NCI-H774 (cell line): ENCODE results near the gene KCNC3.
A peak's percentile ranks its signal among the peaks of the same experiment; 100 is the strongest.

Experiments
- DNase-seq: peaks from one replicate; lab custom pipeline; 2025; lab: John Stamatoyannopoulos, UW

The KCNC3 gene

DNA sequence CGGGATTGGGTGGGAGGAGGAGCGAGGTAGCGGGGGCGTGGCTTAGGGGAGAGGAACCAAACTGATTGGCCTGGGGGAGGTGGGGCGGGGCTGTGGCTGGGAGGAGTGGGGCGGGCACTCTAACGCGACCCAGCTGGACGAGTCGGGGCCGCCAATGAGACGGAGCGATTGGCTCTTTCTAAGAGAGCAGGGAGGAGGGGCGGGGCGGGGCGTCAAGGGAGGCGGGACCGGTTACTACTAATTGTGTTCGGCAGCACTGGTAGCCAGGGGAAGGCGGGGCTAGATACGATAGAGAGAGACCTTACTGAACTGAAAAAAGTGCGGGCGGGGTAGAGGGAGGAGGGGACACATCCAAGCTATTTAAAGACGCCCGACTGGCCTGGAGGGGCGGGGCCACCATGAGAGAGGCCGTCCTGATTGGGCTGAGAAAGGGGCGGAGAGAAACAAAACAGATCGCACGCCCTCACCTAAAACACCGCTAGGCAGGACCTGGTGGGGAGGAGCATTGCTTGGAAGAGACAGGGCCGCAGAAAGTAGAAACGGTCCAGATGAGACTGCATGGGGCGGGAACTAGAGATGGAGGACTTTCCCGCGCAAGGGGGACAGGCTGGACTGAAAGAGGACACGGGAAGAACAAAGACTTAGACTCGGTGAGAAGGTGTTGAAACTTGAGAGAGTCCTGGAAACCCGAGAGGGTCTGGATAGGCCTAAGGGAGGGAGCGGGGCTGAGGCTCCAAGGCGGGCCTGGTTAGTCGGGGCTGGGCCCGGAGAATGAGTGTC, at the start of gene KCNC3:
TSS of gene KCNC3 (minus strand) at position 232 of the 780 bp plus-strand sequence. CDS start 295 bp downstream, outside the sequence.
- DNase-seq: peak; percentile 99

DNA sequence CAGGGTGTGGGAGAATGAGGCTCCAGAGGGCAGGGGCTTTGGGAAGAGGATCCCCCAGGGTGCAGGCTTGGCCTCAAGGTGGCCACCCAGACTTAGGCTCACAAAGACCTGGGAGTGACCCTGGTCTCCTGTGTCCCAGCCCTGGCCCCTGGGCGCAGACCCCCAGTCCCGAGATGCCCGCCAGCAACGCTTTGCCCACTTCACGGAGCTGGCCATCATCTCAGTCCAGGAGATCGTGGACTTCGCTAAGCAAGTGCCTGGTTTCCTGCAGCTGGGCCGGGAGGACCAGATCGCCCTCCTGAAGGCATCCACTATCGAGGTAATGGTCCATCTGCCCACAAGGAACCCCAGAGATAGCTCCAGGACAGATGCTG, 49.7 kb upstream of the KCNC3 start:
- no peak for DNase-seq

DNA sequence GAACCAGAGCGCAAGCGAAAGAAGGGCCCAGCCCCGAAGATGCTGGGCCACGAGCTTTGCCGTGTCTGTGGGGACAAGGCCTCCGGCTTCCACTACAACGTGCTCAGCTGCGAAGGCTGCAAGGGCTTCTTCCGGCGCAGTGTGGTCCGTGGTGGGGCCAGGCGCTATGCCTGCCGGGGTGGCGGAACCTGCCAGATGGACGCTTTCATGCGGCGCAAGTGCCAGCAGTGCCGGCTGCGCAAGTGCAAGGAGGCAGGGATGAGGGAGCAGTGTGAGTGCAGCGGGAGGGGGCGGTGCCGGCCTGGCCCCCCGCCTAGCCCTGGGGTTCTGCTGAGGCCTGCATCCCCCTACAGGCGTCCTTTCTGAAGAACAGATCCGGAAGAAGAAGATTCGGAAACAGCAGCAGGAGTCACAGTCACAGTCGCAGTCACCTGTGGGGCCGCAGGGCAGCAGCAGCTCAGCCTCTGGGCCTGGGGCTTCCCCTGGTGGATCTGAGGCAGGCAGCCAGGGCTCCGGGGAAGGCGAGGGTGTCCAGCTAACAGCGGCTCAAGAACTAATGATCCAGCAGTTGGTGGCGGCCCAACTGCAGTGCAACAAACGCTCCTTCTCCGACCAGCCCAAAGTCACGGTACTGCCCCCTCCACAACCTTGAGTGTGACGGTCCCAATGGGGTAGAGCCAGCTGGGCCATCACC, 49.1 kb upstream of the KCNC3 start:
- no peak for DNase-seq

DNA sequence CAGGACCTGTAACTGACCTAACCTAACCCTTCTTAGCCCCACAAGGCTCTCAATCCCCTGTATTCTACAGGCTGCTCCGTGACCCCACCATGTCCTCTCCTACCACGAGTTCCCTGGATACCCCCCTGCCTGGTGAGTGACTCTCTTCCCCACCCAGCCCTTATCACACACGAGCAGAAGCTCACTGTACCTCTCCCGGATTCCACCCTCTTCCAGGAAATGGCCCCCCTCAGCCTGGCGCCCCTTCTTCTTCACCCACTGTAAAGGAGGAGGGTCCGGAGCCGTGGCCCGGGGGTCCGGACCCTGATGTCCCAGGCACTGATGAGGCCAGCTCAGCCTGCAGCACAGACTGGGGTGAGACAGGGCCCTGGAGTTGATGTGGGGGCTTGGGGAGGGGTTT, 48.3 kb upstream of the KCNC3 start:
- no peak for DNase-seq

DNA sequence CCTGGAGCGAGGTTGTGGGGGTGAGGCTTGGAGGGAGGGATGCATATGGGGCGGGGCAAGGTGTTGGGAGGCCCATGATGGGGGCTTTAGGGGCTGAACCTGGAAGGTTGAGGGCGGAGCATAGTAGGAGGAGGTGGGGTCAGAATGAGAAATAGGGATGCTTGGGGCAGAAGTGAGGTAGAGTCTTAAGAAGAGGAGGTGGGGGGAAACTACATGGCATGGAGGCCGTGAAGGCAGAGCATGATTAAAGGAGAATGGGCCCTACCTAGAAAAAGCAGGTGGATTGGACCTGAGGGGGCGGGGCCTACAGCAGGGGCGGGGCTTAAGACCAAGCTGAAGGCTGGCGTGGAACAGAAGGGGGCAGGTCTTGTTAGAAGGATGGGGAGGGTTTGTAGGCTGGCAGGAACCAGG, 47.9 kb upstream of the KCNC3 start:
- DNase-seq: no peak

DNA sequence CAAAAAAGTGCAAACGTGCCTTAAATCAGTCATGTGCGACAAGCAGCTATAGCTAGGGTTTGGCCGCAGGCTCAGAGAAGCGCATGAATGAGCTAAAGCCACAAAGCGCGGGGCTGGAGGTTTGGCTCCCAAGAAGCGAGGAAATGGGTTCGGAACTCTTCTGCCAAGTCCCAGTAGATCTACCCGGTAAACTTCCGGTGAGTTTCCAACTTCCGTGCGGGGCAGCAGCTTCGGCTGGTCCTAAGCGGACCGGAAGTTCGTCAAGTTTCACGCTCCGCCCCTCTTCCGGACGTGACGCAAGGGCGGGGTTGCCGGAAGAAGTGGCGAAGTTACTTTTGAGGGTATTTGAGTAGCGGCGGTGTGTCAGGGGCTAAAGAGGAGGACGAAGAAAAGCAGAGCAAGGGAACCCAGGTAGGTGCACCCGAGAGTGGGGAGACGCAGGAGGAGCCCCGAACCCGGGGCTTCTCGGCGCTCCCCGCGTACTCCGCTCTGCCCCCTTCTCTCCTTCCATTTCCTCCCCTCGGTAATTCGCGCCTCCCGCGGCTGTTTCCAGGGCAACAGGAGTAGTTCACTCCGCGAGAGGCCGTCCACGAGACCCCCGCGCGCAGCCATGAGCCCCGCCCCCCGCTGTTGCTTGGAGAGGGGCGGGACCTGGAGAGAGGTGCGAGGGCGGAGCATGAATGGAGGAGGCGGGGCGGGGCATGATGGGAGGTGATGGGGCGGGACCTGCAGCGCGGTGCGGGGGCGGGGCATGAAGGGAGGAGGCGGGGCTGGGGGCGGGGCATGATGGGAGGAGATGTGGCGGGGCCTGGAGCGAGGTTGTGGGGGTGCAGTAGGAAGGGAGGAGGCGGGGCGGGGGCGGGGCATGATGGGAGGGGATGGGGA, 47.2 kb upstream of the KCNC3 start, which contains the start of gene NR1H2:
TSS of gene NR1H2 (plus strand) at position 292 of the 885 bp plus-strand sequence. CDS start 1,149 bp downstream, outside the sequence.
- peak; percentile 97 for DNase-seq

DNA sequence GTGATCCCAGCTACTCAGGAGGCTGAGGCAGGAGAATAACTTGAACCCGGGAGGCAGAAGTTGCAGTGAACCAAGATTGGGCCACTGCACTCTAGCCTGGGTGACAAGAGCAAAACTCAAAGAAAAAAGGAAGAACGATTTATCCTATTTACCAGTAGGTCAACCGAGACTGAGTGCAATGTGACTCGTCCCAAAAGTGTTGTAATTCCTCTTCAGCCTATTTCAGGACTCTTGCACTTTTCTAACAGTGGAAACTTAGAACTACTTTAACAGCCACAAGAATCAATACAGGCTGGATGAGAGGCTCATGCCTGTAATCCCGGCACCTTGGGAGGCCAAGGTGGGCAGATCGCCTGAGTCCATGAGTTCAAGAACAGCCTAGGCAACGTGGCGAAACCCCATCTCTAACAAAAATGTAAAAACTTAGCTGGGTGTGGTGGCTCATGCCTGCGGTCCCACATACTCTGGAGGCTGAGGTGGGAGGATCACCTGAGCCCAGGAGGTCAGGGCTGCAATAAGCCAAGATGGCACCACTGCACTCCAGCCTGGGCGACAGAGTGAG, 42.8 kb upstream of the KCNC3 start:
- DNase-seq: no peak

DNA sequence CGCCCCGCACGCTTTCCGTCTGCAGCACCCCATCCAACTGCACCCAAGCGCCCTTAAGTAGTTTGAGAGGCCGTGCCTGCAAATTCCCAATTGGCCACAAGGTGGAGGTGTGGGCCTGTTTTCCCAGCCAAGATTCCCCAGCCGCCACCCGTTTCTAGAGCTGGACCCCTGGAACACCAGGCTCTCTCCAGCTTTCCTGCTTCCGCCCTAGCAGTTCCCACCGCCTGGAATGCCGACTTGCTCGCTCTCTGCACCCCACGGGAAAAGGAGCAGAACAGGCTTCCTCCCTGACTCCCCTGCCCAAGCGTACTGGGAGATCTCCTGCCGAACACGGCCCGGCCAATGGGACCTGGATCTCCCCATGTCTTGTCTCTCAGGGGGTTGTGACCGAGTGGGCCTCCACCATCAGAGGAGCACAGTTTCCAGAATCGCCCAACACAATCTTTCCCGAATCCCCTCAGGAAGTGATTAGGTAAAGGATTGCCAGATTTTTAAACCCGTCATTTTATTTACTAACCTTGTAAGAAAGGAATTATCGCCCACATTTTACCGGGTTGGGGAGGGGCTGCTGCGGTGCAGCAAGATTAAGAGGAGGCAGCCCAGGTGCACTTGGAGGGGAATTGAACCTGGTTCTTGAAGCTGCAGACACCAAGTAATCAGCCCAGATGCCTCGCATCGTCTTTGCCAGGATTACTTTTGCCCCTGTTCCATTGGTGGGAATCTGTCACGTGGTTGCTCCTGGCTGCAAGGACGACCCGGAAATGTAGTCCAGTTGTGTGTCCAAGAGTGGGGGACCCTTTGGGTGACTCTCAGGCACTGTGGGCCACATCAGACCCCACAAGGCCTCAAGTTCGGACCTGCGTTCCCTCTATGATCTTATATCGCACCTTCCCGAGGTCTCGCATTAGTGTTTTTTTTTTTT, 39.7 kb upstream of the KCNC3 start:
- DNase-seq: peak; percentile 83

DNA sequence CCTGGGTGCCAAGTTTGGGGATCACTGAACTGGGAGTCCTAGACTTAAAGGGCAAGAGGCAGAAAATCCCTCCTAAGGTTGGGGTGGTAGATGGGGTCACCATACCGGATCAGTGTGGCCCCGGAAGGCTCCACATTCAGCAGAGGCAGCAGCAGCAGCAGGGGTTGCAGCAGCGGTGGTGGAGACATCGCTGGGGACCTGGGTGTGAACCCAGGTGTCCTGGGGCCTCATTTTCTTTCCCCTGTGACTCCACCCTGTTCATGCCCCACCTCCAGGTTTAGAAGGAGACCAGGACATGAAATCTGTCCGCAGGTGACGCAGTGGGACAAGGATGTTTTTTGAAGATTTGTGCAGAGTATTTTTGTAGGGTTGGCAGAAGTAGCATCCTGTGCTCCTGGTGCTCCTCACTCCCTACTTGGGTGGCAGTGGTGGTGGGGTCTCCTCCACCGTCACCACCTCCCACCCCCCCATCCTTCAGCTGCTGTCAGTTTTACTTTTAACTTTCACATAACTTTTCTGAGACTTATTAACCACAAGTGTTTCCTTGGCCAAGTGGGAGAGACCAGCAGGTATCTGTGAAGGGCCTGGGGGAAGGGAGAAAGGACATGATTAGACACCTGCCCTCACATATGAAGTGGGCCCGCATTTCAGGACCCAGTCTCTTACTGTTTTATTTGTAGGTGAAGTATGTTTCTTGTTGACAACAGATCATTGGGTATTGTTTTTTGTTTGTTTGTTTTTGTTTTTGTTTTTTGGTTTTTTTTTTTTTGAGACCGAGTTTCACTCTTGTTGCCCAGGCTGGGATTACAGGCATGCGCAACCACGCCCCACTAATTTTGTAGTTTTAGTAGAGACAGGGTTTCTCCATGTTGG, 36.5 kb upstream of the KCNC3 start, which contains the start of gene NAPSA:
TSS of gene NAPSA (minus strand) at position 206 of the 873 bp plus-strand sequence. CDS start at position 188, 18 bp downstream.
- no peak for DNase-seq

DNA sequence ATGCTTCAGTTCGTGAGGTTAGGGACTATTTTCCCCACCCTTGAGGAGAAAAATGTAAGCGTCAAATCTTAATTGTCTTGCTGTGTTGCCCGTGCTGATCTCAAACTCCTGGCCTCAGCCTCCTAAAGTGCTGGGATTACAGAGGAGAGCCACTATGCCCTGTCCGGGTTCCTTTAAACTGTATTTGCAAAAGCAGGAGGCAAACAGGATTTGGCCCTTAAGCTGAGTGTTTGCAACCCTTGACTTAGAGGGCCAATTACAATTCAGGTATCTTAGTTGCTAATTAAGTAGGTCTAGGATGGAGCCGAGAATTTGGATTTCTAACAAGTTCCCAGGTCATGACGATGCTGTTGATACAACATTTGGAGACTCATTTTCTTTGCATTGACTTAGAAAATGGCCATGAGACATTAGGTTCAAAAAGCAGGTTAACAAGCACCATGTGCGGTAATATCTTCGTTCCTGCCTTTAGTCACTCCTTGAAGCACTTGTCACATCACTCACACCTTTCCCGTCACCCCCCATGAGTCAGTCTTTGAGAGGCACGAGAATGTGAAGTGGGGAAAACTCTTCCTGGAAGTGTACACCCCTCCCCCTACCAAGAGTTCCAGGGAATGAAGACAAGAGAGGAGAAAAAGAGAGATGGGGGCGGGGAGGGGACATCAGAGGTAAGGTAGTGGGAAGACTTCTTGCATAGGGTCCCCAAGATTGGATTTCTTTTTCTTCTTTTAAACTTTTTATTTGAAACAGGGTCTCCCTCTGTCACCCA, 33.7 kb upstream of the KCNC3 start:
- DNase-seq: no peak

DNA sequence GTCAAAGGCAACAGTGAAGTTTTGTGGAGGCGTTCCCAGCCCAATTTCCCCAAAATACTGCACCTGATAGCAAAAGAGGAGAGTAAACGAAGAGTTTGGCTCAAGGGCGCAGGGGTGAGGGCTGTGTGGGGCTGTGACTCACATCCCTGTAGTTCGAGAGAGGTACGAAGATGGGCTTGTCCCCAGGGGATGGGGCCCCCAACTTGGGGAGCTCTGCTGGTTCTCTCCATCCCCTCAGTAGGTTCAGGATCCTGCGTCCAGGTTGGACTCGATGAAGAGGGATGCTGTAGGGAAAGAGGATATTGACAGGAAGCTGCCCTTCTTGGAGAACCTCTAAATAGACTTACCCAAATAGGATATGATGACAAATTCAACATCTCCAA, 32.8 kb upstream of the KCNC3 start:
- DNase-seq: no peak

DNA sequence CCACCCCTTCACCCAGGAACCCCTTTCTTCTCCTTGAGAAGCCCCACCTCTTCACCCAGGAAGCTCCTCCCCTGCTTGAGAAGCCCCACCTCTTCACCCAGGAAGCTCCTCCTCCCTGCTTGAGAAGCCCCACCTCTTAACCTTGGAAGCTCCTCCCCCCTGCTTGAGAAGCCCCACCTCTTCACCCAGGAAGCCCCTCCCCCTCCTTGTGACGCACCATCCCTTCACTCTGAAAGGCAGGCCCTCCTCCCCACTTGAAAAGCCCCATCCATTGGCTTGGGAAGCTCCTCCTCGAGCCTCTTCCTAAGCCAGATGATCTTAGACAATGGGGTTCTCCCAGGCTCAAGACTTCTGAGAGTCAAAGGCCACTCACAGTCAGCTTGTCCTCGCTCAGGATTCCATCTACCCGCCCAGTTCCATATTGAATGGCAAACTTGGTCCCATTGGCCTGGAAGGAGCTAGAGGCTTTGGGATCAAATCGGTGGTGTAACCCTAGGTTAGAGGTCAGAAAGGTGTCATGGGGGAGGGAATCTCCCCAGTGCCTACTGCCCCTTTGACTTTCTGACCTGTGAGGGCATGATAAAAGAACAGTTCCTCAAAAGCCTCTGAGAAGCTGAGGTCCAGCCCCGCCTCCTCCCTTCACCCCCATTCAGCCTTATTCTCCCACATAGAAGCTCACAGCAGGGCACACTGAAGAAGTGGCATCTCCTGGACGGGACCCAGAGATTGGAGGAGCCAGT, 32.3 kb upstream of the KCNC3 start:
- no peak for DNase-seq

DNA sequence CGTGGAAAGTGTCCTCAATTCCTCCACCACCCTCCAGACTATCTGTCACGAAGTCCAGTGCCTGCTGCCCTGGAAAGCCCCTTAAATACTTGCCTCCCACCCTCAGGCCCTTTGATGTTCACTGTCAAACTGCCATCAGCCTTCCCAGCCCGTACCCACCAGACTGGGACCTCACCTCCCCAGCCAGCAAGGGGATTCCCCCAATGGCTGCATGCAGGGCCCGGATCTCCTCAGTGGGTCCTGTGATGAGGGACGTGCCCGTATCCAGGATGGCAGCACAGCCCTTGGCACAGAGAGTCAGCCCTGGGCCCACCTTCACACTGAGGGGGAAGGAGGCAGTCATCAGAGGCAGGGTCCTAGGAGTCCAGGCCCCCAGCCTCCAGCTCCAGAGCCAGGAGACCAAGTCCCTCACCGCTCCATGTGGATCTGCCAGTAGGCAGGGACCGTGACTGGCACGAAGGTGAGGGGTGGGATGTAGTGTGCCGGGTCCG, 30.2 kb upstream of the KCNC3 start:
- DNase-seq: no peak

DNA sequence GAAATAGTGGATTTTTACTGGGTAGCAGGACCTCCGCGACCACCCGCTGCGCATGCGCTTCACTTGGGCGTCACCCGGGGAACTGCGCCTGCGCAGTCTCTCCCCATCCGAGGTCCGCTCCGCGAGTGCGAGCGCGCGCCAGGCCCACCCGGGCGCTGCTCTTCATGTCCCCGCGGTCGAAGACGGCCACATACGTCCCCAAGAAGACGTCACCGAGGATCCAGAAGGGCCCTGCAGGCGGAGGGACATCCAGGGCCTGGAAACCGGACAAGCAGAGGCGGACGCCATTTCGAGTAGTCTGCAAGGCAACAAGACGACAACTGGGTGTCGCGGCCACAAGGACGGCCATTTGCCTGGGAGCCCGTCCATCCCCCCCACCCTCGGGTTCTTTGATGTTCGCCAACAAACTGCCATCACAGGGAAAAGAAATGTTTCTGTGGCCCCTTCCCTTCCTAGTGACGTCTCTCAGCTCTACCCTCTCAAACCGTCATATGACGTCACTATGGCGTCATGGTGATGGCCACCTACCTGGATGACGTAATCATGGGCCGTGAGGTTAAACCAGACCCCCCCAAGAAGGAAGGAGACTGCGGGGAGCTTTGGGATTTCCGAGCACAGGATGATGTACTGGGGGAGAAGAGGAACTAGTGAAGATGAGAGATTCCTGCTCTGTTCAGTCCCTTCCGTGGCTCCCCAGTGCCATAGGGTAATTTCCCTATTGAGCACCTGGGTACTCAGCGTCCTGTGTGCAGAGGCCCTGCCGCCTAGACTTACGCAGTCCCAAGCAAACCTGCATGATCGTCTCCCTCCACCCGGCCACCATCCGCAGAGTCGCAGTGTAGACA, 29.5 kb upstream of the KCNC3 start:
- peak; percentile 40 for DNase-seq

DNA sequence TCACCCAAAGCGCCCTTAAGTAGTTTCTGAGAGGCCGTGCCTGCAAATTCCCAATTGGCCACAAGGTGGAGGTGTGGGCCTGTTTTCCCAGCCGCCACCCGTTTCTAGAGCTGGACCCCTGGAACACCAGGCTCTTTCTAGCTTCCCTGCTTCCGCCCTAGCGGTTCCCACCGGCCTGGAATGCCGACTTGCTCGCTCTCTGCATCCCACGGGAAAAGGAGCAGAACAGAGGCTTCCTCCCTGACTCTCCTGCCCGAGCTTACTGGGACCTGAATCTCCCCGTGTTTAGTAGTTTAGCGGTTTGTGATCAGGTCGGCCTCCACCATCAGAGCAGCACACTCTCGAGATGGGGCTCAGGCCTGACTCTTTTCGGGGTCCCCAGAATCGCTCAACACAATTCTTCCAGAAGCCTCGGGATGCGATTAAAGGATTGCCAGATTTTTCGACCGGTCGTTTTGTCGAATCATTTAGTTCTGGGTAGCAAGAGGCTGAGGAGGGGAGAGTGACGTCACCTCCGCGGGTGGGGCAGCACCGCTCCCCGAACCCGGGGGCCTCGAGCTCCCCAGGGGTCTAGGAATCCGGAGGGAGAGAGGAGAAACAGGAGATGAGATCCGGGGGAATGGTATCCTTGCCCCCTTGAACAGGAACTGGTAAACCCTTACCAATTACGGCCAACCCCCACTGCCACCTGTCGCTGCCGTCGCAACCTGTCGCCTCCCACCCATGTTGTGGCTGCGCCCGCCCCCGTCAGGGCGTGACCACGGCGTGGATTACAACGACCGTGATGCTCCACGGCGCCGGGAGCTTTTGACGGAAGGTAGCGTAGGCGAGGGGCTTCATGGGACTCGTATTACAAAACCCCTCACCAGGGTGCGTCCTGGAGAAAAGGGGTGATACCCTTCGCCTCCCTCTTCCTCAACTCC, 28.3 kb upstream of the KCNC3 start:
- peak; percentile 56 for DNase-seq

DNA sequence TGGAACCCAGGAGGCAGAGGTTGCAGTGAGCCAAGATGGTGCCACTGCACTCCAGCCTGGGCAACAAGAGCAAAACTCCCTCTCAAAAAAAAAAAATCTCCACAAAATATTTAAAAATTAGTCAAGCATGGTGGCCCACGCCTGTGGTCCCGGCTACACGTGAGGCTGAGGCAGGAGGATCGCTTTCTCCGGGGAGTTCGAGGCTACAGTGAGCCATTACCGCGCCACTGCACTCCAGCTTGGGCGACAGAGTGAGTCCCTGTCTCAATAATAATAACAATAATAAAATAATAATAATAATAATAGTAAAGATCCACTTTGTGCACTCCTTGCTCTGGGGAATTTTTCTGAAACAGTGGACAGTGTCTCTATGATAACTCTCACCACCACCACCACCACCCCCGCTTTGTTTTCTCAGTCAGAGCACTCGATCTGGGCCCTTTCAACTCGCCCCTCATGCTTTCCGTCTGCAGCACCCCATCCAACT, 27.6 kb upstream of the KCNC3 start:
- no peak for DNase-seq
